Ascending aorta (tissue), 2 donors: ENCODE measurements around the gene MOB3B. TPM values are rescaled to one million over a fixed set of nuclear protein-coding genes. Genes with fewer than 3 reads are reported as not detected.

Source experiments
- DNase-seq, 2 donors: peaks; one replicate each; pipeline ENCODE4 v3.0.0-alpha.2; 2019; ENCODE audit warnings: low spot score in 2 of 2
- H3K27ac ChIP-seq, 2 donors: fragments of 200-600 bp; sonication (generic); one replicate each; pipeline ENCODE4 v1.5.1; 2016 to 2017; ENCODE audit warnings: mild to moderate bottlenecking in 1 of 2
- H3K27me3 ChIP-seq: fragments of 200-600 bp; sonication (generic); one replicate; pipeline ENCODE4 v1.5.1; 2017
- H3K36me3 ChIP-seq, 2 donors: fragments of 200-600 bp; sonication (generic); one replicate each; pipeline ENCODE4 v1.5.1; 2016
- H3K4me1 ChIP-seq, 2 donors: fragments of 200-600 bp; sonication (generic); one replicate each; pipeline ENCODE4 v1.5.1; 2016 to 2017; ENCODE audit warnings: mild to moderate bottlenecking in 1 of 2
- H3K4me3 ChIP-seq, 2 donors: fragments of 200-600 bp; sonication (generic); one replicate each; pipeline ENCODE4 v1.5.1; 2016 to 2017; ENCODE audit warnings: mild to moderate bottlenecking in 1 of 2
- H3K9me3 ChIP-seq, 2 donors: fragments of 200-600 bp; sonication (generic); one replicate each; pipeline ENCODE4 v1.5.1; 2016
- intact Hi-C: fragments of 100-400 bp; cut with DNase I; formaldehyde crosslinking; loops from one replicate; pipeline ENCODE4 v1.15.1; 2023
- total RNA-seq: library from RNA; depleted of rRNA; stranded (reverse); fragments of >200 nt; gene quantifications from one replicate; pipeline ENCODE4 v1.1.0, GENCODE V29; 2016
- TF ChIP-seq, protein P1 (sequence below), 3 experiments: fragments of 200-600 bp in 2 of 3; fragments of 450-650 bp in 1 of 3; sonication (generic) in 2 of 3; IDR thresholded peaks; one replicate each; pipeline ENCODE4 v1.5.1; 2016 to 2019; ENCODE audit warnings: antibody characterized with exemption in 3 of 3, mild to moderate bottlenecking in 1 of 3, moderate library complexity in 1 of 3

The MOB3B gene
- total RNA-seq, 1 donor from 2014 or later: 2.4 TPM

DNA sequence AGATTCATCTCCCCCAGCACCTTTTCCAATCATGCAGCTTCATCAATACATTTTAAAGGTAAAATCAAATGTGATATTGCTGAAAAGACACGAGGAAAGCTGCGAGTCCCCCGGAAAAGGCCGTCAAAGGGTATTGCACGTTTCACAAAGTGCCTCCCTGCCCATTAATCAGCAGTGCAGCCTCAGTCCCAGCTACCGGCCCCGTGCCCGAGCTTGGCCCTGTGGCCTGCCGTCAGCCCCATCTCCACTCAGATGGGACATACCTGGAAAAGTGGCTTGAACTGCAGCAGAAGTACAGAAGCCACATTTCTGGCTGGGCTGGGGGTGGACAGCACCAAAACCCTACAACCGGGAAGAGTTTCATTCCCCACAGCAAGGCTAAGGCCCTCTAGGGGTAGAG lies 192.8 kb downstream of the MOB3B start:
- Histone ChIP-seq H3K4me1 (peaks cover 14 to 55% of the 10 kb centered on the region in 2 donors), H3K27ac (peak overlapping the region; percentile 74 to 86), H3K27me3 (no peaks in the 10 kb centered on the region), H3K9me3 (no peaks in the 10 kb centered on the region), H3K4me3 (no peak overlapping the region), H3K36me3 (no peaks in the 10 kb centered on the region)
- intact Hi-C loops: no loop called here
- DNase-seq: no peak
- TF ChIP-seq, protein P1, sequence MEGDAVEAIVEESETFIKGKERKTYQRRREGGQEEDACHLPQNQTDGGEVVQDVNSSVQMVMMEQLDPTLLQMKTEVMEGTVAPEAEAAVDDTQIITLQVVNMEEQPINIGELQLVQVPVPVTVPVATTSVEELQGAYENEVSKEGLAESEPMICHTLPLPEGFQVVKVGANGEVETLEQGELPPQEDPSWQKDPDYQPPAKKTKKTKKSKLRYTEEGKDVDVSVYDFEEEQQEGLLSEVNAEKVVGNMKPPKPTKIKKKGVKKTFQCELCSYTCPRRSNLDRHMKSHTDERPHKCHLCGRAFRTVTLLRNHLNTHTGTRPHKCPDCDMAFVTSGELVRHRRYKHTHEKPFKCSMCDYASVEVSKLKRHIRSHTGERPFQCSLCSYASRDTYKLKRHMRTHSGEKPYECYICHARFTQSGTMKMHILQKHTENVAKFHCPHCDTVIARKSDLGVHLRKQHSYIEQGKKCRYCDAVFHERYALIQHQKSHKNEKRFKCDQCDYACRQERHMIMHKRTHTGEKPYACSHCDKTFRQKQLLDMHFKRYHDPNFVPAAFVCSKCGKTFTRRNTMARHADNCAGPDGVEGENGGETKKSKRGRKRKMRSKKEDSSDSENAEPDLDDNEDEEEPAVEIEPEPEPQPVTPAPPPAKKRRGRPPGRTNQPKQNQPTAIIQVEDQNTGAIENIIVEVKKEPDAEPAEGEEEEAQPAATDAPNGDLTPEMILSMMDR (IDR thresholded peaks at IDR 0.05): no peak

DNA sequence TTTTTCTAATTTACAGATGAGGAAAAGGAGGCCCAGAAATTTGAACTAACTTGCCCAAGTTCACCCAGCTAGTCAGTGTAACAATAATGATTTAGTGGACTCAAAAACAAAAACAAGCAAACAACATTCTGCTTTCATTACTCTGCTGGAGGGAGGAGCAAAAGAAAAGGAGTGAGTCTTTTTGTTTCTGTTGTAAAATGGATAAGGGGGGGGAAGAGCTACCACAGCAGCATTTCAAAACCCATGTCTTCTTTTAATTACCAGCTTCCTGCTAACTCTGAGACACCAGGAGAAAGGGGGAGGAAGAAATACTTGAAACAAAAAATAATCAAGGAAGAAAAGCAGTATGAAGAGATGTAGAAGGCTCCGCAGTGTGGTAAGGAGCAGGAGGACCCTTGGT lies 193.5 kb downstream of the MOB3B start:
- Histone ChIP-seq H3K27ac (peak overlapping the region; percentile 21 to 86), H3K36me3 (no peaks in the 10 kb centered on the region), H3K4me1 (peaks cover 13 to 48% of the 10 kb centered on the region in 2 donors), H3K9me3 (no peaks in the 10 kb centered on the region), H3K27me3 (no peaks in the 10 kb centered on the region), H3K4me3 (no peak overlapping the region)
- intact Hi-C loops: no loop called here
- TF ChIP-seq, protein P1 (IDR thresholded peaks at IDR 0.05): no peak
- no peak for DNase-seq

DNA sequence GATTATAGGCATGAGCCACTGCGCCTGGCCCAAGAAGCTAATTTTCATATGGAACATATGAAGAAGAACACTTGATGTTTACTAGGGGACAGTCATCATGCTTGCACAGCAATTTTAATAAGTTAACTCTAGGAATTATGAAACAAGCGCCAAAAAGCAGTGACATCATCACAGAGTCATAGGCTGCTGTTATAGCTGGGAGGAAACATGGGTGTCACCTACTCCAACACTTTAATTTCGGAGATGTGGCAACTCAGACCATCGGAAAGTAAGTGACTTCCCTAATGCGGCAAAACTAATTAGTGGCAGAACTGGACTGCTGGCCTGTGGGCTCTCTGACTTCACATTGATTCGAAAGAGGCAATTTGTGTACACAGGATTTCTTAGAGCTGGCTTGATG lies 194.5 kb downstream of the MOB3B start:
- Histone ChIP-seq H3K9me3 (no peaks in the 10 kb centered on the region), H3K4me3 (no peak overlapping the region), H3K27me3 (no peaks in the 10 kb centered on the region), H3K36me3 (peaks cover 0 to 5% of the 10 kb centered on the region in 2 donors), H3K4me1 (peaks cover 8 to 39% of the 10 kb centered on the region in 2 donors), H3K27ac (no peak overlapping the region)
- no peak for DNase-seq
- TF ChIP-seq, protein P1 (IDR thresholded peaks at IDR 0.05): no peak
- intact Hi-C loops: no loop called here

DNA sequence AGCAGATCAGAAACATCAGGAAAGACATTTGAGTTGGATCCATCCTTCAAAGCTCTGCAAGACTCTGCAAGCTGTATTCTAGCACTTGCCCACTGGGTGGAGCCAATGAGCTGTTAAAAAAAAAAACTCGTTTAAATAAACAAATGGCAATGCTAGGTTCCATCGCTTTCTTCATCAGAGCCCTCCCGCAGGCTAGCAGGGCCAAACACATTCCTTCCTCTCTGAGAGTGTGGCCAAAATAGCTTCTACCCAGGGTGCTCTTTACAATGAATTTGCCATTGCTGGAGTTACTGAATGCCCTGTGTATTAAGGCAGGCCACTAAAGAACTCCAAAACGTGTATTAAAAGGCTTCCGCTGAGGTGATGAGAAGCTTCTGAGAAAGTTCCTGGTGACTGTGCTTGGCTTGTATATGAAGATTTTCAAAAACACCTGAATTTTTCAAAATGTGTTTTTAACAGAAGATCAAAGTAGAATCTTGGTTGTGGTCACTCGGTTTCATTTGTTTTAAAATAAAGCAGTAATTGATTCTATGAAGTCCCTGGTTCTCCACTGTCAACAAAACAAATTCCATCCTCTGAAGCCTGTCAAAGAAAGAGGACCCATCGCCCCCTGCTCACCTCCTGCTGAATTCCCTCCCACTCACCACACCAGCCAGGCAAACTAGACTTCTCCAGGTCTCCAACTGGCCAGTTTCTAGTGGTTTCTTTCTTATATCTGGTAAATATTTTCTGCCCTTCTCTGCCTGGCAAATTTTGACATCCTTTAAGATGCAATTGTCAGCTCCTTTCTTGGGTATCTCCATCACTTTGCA lies 196.2 kb downstream of the MOB3B start:
- Histone ChIP-seq H3K4me3 (no peak overlapping the region), H3K27ac (no peak overlapping the region), H3K36me3 (peaks cover 0 to 13% of the 10 kb centered on the region in 2 donors), H3K27me3 (no peaks in the 10 kb centered on the region), H3K9me3 (no peaks in the 10 kb centered on the region), H3K4me1 (peaks cover 8 to 26% of the 10 kb centered on the region in 2 donors)
- intact Hi-C loops: loop anchor here (1.0 kb wide), 2 partner anchors 196 to 215 kb away; partner anchors contain the start of gene MOB3B
- TF ChIP-seq, protein P1 (IDR thresholded peaks at IDR 0.05): peak; percentile 71 to 86 (median 80)
- DNase-seq: peak in 1 of 2 donors; percentile 85

DNA sequence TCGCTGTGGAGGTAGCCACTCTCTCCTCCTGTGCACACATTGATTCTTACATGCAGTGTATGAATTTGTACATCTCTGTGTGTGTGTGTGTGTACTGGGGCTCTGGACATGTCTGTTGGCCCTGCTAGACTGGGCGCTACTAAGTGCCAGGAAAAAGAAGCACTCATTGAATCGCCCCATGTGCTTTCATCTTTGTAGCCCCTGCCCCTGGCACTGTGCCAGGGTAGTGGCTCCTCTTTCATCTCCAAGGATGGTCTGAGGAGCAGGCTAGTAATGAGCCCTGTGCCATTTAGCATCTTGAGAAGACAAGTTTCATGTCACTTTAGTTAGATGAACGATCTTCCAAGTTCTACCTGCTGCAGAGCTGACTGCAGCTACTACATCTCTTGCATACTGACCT lies 198.2 kb downstream of the MOB3B start:
- Histone ChIP-seq H3K9me3 (no peaks in the 10 kb centered on the region), H3K4me3 (no peak overlapping the region), H3K27ac (no peak overlapping the region), H3K4me1 (peaks cover 0 to 6% of the 10 kb centered on the region in 2 donors), H3K36me3 (peaks cover 0 to 13% of the 10 kb centered on the region in 2 donors), H3K27me3 (no peaks in the 10 kb centered on the region)
- DNase-seq: no peak
- TF ChIP-seq, protein P1 (IDR thresholded peaks at IDR 0.05): no peak
- intact Hi-C loops: no loop called here
